ENCODE measurements around the gene PFDN6. TPM values are rescaled to one million over a fixed set of nuclear protein-coding genes. Genes with fewer than 3 reads are reported as not detected.

Gene PFDN6
- total RNA-seq, 4 donors from 2014 or later = 40.6 to 55.5 (median 50.6) TPM

- 75 to 100% methylated on average over 1 to 3 of the region's 3 CpGs for WGBS, 2 donors (ENCODE audit: low coverage in 1 of 2)
- no peak overlapping the region for H3K4me3 ChIP-seq
- peaks cover 0 to 41% of the 10 kb centered on the region in 2 donors for H3K36me3 ChIP-seq
- H3K9me3 ChIP-seq = no peaks in the 10 kb centered on the region
- H3K4me1 ChIP-seq = peaks cover 5 to 79% (median 30%) of the 10 kb centered on the region in 3 donors
- peak overlapping the region in 3 of 4 donors; percentile 7 to 91 (median 89) for H3K27ac ChIP-seq
- H3K27me3 ChIP-seq = no peaks in the 10 kb centered on the region
- no peak for TF ChIP-seq POLR2AphosphoS5 (IDR thresholded peaks at IDR 0.05)
- no peak for TF ChIP-seq CTCF (IDR thresholded peaks at IDR 0.05)
- no peak for TF ChIP-seq EP300 (IDR thresholded peaks at IDR 0.05)
- no peak for TF ChIP-seq POLR2A (IDR thresholded peaks at IDR 0.05)
- no peak for ATAC-seq
Observed at GRCh38 chr6:33319939-33320314, 30.5 kb downstream of the PFDN6 start.

- Histone ChIP-seq H3K4me3 (no peak overlapping the region), H3K36me3 (peaks cover 0 to 41% of the 10 kb centered on the region in 2 donors), H3K9me3 (no peaks in the 10 kb centered on the region), H3K27ac (peak overlapping the region in 3 of 4 donors; percentile 49 to 91 (median 89)), H3K4me1 (peaks cover 5 to 73% (median 26%) of the 10 kb centered on the region in 3 donors), H3K27me3 (no peaks in the 10 kb centered on the region)
- ATAC-seq = no peak
- TF ChIP-seq CTCF (IDR thresholded peaks at IDR 0.05) (no peak), POLR2AphosphoS5 (IDR thresholded peaks at IDR 0.05) (no peak), POLR2A (IDR thresholded peaks at IDR 0.05) (no peak), EP300 (IDR thresholded peaks at IDR 0.05) (no peak)
- 42 to 68% methylated on average over 3 to 7 of the region's 32 CpGs for WGBS, 2 donors (ENCODE audit: low coverage in 1 of 2)
Observed at GRCh38 chr6:33320315-33321181, 31.1 kb downstream of the PFDN6 start.

GRCh38 chr6:33321227-33321626 lies 31.8 kb downstream of the PFDN6 start:
- no peak for ATAC-seq
- H3K36me3 ChIP-seq = peaks cover 0 to 34% of the 10 kb centered on the region in 2 donors
- TF ChIP-seq POLR2A (IDR thresholded peaks at IDR 0.05) = no peak
- no peak for TF ChIP-seq EP300 (IDR thresholded peaks at IDR 0.05)
- TF ChIP-seq POLR2AphosphoS5 (IDR thresholded peaks at IDR 0.05) = no peak
- TF ChIP-seq CTCF (IDR thresholded peaks at IDR 0.05) = no peak
- H3K9me3 ChIP-seq = no peaks in the 10 kb centered on the region
- H3K27me3 ChIP-seq = no peaks in the 10 kb centered on the region
- H3K4me1 ChIP-seq = peaks cover 5 to 66% (median 26%) of the 10 kb centered on the region in 3 donors
- 58 to 60% methylated on average over 2 to 6 of the region's 9 CpGs for WGBS, 2 donors (ENCODE audit: low coverage in 1 of 2)
- H3K4me3 ChIP-seq = peak overlapping the region in 1 of 2 donors; percentile 78
- peak overlapping the region in 2 of 4 donors; percentile 89 to 91 for H3K27ac ChIP-seq

GRCh38 chr6:33323623-33323948 lies 34.2 kb downstream of the PFDN6 start:
- no peak for ATAC-seq
- H3K9me3 ChIP-seq = no peaks in the 10 kb centered on the region
- H3K36me3 ChIP-seq = peaks cover 0 to 28% of the 10 kb centered on the region in 2 donors
- TF ChIP-seq POLR2A (IDR thresholded peaks at IDR 0.05) (no peak), CTCF (IDR thresholded peaks at IDR 0.05) (no peak), EP300 (IDR thresholded peaks at IDR 0.05) (no peak), POLR2AphosphoS5 (IDR thresholded peaks at IDR 0.05) (no peak)
- 0 to 3% methylated on average over 8 to 10 of the region's 12 CpGs for WGBS, 2 donors (ENCODE audit: low coverage in 1 of 2)
- no peaks in the 10 kb centered on the region for H3K27me3 ChIP-seq
- H3K4me3 ChIP-seq = peak overlapping the region; percentile 78 to 79
- H3K4me1 ChIP-seq = peaks cover 5 to 49% (median 26%) of the 10 kb centered on the region in 3 donors
- H3K27ac ChIP-seq = peak overlapping the region; percentile 75 to 92 (median 85)
